SW 1271 (cell line): Measurements from ENCODE around the gene JAK1.
A peak's percentile ranks its signal among the peaks of the same experiment; 100 is the strongest.
"Not testable (repeated sequence)": the region's sequence is repeated elsewhere in the genome, so short reads cannot be mapped to it uniquely, and the experiment has no call there.

ENCODE experiments used
- DNase-seq, 2 experiments: peaks; one replicate each; lab custom pipeline; 2025; lab: John Stamatoyannopoulos, UW

Gene JAK1

GRCh38 chr1:64838486-64838885 is 127.9 kb downstream of the JAK1 start:
- no peak for DNase-seq

DNA sequence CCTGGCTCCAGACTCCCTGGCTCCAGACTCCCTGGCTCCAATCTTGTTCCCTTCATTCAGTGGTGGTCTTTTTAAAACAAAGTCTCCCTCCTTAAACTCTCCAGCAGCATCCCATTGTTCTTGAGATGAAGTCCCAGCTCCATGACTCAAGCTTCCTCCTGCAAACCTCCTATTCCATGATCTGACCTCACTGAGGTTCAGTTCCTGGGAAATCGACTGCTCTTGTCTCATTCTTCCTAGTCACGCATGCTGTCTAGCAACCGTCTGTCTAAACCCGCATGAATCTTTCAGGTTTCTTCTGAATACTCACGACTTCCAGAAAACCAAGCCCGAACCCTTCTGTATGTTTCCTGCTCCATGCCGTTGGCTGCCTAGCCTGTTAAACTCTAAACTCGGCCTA is 129.5 kb downstream of the JAK1 start:
- no peak for DNase-seq

- DNase-seq, result no peak
These were observed 131.6 kb downstream of the JAK1 start for GRCh38 chr1:64834734-64835133.

DNA sequence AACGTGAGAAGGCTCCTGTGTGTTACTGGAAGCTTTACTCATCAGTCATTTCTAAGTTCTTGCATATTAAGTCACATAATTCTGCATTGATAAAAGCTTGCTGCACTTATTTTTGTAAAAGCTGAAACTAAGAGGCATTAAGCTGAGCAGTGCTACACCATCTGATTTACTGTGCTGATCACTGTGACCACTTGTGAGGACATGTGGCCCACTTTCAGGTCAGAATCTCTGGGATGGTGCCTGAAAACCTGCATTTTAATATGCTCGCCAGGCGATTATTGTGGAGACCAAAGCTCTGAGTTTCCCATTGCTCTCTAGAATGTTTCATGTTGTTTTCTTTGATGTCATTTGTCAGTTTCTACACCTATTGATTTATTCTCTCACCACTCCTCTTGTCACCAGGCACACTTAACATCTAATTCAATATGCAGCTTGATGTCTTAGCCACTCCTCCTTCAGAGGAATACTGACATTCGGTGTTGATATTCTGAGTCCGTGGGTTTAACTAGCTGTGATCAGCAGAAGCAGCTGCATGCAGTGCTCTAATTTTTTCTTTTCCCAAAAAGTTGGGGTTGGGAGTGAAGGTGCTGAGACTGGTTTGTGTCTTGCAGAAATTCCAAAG is 136.2 kb downstream of the JAK1 start:
- DNase-seq, result no peak

DNA sequence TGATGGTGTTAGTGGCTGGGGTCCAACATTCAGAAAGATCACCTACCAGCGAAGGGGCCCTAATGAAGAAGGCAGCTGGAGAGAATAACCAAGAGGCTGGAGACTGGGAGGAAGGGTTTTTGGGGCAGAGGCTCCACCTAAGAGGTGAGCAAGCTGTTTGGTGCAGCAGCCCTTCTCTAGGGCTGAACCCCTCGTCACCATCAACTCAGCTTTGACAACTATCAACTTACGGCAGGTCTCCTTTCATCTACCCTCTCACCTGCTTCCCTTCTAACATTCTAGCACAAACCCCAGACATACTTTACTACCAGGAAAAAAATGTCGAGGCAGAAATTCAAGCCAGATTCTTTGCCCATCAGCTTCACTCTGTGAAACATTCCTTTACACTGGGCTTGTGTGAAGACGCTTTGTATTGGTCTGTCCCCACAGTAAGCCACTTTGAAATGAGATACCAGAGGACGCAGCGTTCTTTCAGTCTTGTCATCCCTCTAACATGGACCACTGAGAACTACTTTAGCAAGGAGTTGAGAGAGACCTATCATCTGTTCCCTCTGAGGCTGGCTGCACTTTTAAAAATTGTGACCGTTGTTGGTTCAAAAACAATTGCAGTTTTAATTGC is 136.8 kb downstream of the JAK1 start:
- DNase-seq, result no peak

- DNase-seq, result no peak
These were observed 137.5 kb downstream of the JAK1 start for GRCh38 chr1:64828829-64829228.

- no peak for DNase-seq
These were observed 139.4 kb downstream of the JAK1 start for GRCh38 chr1:64826991-64827390.

DNA sequence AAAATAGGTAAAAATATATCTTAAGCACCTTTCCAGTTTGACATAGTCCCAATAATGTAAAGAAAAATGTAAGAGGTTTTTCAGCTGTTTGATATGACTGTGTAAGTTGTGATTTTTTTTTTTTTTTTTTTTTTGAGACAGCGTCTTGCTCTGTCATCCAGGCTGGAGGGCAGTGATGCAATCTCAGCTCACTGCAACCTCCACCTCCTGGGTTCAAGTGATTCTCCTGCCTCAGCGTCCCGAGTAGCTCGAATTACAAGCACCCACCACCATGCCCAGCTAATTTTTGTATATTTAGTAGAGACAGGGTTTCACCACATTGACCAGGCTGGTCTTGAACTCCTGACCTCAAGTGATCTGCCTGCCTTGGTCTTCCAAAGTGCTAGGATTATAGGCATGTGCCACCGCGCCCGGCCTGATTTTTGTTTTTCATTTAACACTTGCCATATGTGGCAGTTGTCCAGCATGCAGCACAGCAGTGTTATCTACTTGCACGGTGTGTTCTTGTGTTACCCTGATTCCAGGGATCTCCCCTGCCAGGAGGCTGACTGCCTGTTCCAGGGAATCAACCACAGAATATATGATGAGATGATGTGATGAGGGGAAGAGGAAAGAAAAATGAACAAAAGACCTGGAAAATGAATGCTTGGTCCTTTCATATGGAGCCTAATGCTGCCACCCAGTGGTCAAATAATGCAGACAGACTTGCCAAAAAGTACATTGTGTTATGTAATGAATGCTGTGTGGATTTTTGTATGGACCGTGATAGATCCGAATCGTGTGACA is 142.5 kb downstream of the JAK1 start:
- DNase-seq, result peak; percentile 14 to 54

DNA sequence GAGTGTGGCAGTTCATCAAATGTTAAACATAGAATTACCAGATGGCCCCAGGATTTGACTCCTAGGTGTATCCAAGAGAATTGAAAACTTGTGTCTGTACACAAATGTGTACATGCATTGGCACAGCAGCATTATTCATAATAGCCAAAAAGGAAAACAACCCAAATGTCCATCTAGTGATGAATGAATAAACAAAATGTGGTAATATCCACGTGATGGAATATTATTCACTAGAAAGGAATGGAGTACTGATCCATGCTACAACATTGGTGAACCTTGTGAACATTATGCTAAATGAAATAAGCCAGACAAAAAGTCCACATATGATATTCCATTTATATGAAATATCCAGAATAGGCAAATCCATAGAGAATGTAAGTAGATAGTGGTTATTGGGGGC is 143.7 kb downstream of the JAK1 start:
- DNase-seq, result no peak

DNA sequence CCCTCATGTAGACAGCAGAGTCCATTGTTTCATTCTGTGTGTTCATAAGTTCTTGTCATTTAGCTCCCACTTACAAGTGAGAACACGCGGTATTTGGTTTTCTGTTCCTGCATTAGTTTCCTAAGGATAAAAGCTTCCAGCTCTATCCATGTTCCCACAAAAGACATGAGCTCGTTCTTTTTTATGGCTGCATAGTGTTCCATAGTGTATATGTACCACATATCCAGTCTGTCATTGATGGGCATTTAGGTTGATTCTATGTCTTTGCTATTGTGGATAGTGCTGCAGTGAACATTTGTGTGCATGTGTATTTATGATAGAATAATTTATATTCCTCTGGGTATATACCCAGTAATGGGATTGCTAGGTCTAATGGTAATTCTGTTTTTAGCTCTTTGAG is 145.8 kb downstream of the JAK1 start:
- not testable (repeated sequence) for DNase-seq

GRCh38 chr1:64817364-64817763 is 149.0 kb downstream of the JAK1 start:
- DNase-seq, result not testable (repeated sequence)

DNA sequence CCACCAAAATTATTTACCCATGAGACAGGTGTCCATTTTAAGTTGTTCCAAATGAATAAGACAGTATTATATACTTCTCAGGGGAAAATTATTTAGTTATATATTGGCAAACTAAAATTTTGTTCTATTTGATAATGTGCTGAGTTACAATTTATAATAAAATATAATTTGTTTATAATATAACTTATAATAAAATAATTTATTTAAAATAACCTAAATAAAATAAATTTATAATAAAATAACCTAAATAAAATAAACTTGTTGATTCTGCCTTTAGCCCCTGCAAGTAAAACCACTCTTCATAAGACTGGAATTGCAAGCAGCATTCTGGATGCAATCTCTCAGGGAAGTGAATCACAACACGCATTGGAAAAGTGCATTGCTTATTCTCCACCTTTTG is 151.9 kb downstream of the JAK1 start:
- no peak for DNase-seq

DNA sequence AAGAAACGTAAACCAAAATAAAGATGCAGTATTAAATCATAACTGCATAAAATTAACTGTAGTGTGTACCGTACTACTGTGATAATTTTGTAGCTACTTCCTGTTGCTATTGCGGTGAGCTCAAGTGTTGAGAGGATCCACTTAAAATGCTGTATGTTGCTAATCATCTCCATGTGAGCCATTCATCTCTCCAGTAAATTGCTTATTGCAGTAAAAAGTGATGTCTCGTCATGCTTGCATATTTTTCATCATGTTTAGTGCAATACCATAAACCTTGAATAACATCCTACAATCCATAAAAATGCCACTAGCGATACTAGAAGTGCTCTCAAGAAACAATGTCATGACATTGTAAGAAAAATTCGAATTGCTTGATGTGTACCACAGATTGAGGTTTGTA is 155.2 kb downstream of the JAK1 start:
- no peak for DNase-seq

GRCh38 chr1:64810001-64810400 is 156.3 kb downstream of the JAK1 start:
- no peak for DNase-seq

DNA sequence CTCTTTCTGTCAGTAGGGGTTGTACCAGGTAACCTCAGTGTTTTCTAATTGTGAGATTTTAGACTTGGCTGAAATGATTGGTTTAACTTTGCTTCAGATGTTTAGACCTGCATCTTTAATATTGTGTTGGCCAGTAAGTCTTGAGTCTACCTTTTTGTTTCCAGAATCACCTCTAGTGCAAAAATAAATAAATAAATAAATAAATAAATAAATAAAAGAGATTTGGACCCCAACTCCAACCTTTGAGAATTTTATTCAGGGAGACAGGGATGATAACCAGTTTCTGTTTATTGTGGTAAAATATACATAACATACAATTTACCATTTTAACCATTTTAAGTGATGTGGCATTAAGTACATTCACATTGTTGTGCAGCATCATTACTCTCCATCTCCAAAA is 157.0 kb downstream of the JAK1 start:
- DNase-seq, result no peak

DNA sequence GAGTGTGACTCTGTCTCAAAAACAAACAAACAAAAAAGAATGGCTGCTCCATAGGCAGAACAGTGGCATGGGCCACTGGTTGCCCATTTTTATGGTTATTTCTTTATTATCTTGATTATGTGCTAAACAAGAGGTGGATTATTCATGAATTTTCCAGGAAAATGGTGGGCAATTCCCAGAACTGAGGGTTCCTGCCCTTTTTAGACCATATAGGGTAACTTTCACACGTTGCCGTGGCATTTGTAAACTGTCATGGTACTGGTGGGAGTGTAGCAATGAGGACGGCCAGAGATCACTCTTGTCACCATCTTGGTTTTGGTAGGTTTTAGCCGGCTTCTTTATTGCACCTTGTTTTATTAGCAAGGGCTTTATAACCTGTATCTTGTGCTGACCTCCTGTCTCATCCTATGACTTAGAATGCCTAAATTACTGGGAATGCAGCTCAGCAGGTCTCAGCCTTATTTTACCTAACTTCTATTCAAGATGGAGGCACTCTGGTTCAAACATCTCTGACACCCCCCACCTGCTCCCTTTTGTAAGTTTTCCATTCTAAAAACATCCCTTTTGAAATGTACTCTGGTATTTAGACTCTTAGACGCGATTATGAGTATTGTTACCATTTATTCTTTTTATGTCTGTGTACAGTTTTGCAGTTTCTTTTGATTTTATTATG is 164.4 kb downstream of the JAK1 start:
- no peak for DNase-seq

- DNase-seq, result no peak
These were observed 167.5 kb downstream of the JAK1 start for GRCh38 chr1:64798872-64799271.

DNA sequence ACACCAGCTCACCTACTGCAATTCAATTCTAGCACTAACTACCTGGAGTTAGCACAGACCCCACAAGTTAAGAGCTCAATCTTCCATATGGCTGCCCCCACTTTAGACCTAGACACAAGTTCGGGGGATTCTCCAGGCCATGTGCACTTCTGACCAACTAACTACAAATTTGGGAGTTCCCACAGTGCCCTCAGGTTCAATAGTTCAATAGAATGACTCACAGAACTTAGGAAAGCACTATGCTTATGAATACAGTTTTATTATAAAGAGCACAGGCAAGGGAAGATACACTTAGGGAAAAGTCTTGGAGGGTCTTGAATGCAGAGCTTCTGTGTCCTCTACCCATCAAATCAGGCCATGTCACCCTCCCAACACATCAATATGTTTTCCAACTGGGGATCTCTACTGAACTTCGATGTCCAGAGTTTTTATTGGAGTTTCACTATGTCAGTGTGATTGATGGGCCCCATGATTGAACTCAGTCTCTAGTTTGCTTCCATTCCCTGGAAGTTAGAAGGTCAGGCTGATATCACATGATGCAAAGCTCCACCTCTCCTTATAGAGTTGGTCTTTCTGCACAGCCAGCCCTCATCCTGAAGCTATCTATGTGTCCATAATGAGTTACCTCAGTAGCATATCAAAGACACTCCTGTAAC is 175.4 kb downstream of the JAK1 start:
- DNase-seq, result no peak
